NB4 (cell line): ENCODE data around the gene SFXN5.

Source experiments
- DNase-seq: peaks from one replicate; pipeline ENCODE4 v3.0.0; 2010; ENCODE audit warnings: low read depth
- H3K4me3 ChIP-seq: one replicate; pipeline ENCODE4 v1.5.1; 2011; ENCODE audit warnings: mild to moderate bottlenecking, low read depth, low read length, moderate library complexity
- MAX ChIP-seq: IDR thresholded peaks from 2 replicates; pipeline ENCODE4 v1.6.1; 2011; ENCODE audit warnings: low read depth, low read length
- MYC ChIP-seq: IDR thresholded peaks from 2 replicates; pipeline ENCODE4 v1.6.1; 2011; ENCODE audit warnings: low read depth, low read length
- POLR2A ChIP-seq: IDR thresholded peaks from 2 replicates; pipeline ENCODE4 v1.6.1; 2011; ENCODE audit warnings: mild to moderate bottlenecking; ENCODE audit not compliant: insufficient read length; ENCODE audit errors: extremely low read depth
- TF ChIP-seq, protein P1 (sequence below): IDR thresholded peaks from one replicate; pipeline ENCODE4 v1.5.1; 2012; ENCODE audit warnings: low read depth, low read length

Gene SFXN5

DNA sequence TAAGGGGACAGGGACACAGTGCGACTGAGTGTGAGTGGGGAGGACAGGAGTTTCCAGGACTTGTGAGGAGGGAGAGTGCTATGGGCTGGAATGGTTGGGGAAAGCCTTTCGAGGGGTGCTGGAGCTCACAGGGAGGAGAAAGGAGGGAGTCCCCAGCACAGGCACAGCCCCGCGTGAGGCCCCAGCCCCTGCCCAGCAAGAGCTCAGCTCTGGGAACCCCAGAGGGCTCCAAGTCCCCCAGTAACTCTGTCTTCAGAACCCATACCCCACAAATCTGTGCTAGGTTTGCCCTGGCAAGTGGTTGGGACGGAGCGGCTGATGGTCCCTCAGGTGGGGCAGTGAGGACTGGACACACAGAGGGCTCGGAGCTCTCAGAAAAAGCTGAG lies 75.4 kb downstream of the SFXN5 start:
- H3K4me3 ChIP-seq, result no peak overlapping the region
- DNase-seq, result no peak

GRCh38 chr2:72995430-72996116 lies 75.9 kb downstream of the SFXN5 start:
- DNase-seq, result no peak
- TF ChIP-seq POLR2A (no peak), MAX (no peak), MYC (no peak)
- TF ChIP-seq, protein P1, sequence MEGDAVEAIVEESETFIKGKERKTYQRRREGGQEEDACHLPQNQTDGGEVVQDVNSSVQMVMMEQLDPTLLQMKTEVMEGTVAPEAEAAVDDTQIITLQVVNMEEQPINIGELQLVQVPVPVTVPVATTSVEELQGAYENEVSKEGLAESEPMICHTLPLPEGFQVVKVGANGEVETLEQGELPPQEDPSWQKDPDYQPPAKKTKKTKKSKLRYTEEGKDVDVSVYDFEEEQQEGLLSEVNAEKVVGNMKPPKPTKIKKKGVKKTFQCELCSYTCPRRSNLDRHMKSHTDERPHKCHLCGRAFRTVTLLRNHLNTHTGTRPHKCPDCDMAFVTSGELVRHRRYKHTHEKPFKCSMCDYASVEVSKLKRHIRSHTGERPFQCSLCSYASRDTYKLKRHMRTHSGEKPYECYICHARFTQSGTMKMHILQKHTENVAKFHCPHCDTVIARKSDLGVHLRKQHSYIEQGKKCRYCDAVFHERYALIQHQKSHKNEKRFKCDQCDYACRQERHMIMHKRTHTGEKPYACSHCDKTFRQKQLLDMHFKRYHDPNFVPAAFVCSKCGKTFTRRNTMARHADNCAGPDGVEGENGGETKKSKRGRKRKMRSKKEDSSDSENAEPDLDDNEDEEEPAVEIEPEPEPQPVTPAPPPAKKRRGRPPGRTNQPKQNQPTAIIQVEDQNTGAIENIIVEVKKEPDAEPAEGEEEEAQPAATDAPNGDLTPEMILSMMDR, result no peak
- no peak overlapping the region for H3K4me3 ChIP-seq

More for the DNA sequence above, 75.4 kb downstream of the SFXN5 start:
- TF ChIP-seq POLR2A (no peak), MYC (no peak), MAX (no peak)
- TF ChIP-seq, protein P1, result no peak

DNA sequence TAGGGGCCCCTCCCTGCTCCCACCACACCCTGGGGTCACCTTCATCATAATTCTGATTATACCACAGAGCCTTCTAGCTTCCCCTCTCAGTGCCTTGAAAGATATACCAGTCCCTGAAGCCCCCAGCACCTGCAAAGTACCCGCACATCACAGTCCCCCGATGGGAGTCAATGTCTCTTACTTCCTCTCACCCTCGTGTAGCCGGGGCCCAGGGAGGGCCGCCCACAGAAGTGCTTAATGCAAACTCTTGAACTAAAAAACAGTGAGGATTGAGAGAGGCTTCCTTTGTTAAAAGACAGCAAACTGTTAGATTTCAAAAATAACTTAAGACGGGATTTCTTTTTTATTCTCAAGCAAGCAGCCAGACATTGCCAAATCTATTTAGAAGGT lies 76.5 kb downstream of the SFXN5 start:
- H3K4me3 ChIP-seq, result no peak overlapping the region
- no peak for TF ChIP-seq POLR2A
- TF ChIP-seq MAX, result no peak
- TF ChIP-seq MYC, result no peak
- TF ChIP-seq, protein P1, result no peak
- DNase-seq, result no peak

GRCh38 chr2:72994282-72994990 lies 77.1 kb downstream of the SFXN5 start:
- no peak overlapping the region for H3K4me3 ChIP-seq
- no peak for TF ChIP-seq MYC
- TF ChIP-seq POLR2A, result no peak
- TF ChIP-seq, protein P1, result no peak
- TF ChIP-seq MAX, result no peak
- no peak for DNase-seq

DNA sequence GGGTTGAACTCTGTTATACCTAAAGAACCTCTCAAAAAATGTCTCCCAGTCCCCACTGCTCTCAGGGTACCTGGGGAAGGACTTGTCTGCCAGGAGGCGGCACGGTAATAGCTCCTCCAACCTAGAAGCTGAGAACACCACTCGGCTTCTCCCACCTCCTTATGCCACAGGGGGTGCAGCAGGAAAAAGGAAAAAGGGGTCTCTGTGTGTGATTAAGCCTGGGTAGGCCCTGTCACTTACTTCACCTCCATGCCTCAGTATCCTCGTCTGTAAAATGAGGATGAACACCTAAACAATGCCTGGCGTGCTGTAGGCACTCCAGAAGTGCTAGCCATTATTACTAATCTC lies 77.6 kb downstream of the SFXN5 start:
- TF ChIP-seq POLR2A, result no peak
- no peak for TF ChIP-seq MAX
- TF ChIP-seq, protein P1, result no peak
- no peak for TF ChIP-seq MYC
- DNase-seq, result no peak
- H3K4me3 ChIP-seq, result no peak overlapping the region
